Hepatocyte (in vitro differentiated cells): ENCODE results near the gene IPO11.

Experiments
- CTCF ChIP-seq: fragments of 200-600 bp; sonication (generic); IDR thresholded peaks from 2 replicates; pipeline ENCODE4 v1.5.1; 2016; ENCODE audit warnings: antibody characterized with exemption, mild to moderate bottlenecking; ENCODE audit not compliant: poor library complexity
- EZH2 ChIP-seq: fragments of 200-600 bp; sonication (generic); IDR thresholded peaks from 2 replicates; pipeline ENCODE4 v1.6.1; 2016; ENCODE audit warnings: antibody characterized with exemption, mild to moderate bottlenecking, borderline replicate concordance
- EZH2phosphoT487 ChIP-seq: fragments of 200-600 bp; sonication (generic); IDR thresholded peaks from one replicate; pipeline ENCODE4 v1.6.1; 2018; ENCODE audit warnings: antibody characterized with exemption, mild to moderate bottlenecking, low read depth, moderate library complexity; ENCODE audit not compliant: unreplicated experiment, severe bottlenecking

DNA sequence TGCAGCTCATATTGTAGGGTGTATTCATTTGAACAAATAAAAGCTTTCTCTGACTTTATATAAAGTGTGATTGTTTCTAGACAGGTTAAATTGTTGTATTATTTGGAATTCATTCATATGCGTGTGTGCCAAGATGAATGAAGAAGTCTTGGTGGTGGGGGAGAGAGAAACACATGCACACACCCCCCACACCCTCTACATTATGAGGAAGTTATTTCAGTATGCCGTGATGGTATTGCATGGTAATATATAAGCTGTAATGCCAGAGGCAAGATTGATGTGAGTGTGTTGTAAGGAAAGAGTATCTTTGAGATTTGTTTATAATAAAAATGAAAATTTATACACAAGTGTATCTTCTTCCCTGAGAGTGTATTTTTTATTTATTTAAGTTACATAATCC lies 71.0 kb downstream of the IPO11 start:
- TF ChIP-seq EZH2: no peak
- no peak for TF ChIP-seq CTCF
- TF ChIP-seq EZH2phosphoT487: no peak
